GM12891 (cell line): ENCODE measurements around the gene RIN2.

Experiments used
- POLR2A ChIP-seq: IDR thresholded peaks from 2 replicates; pipeline ENCODE4 v1.6.1; 2011; ENCODE audit warnings: low read depth, low read length, control low read depth
- POLR2AphosphoS5 ChIP-seq: IDR thresholded peaks from 2 replicates; pipeline ENCODE4 v1.6.1; 2011; ENCODE audit warnings: low read depth, low read length, control low read depth
- TAF1 ChIP-seq: IDR thresholded peaks from 2 replicates; pipeline ENCODE4 v1.6.1; 2011; ENCODE audit warnings: low read depth, low read length, control low read depth

- no peak for TF ChIP-seq POLR2A
- TF ChIP-seq POLR2AphosphoS5: no peak
- TF ChIP-seq TAF1: no peak
Observed at GRCh38 chr20:19765913-19766312, 7.9 kb downstream of the RIN2 start.
